GM21825 (cell line): Measurements from ENCODE around the gene CRIM1.

Source experiments
- ATAC-seq: cut with Tn5 transposase; IDR thresholded peaks from one replicate; pipeline ENCODE4 v1.9.1; 2021; ENCODE audit warnings: mild to moderate bottlenecking, moderate library complexity; ENCODE audit not compliant: unreplicated experiment

The CRIM1 gene

GRCh38 chr2:36393738-36394256 is 38.2 kb downstream of the CRIM1 start:
- ATAC-seq: no peak

DNA sequence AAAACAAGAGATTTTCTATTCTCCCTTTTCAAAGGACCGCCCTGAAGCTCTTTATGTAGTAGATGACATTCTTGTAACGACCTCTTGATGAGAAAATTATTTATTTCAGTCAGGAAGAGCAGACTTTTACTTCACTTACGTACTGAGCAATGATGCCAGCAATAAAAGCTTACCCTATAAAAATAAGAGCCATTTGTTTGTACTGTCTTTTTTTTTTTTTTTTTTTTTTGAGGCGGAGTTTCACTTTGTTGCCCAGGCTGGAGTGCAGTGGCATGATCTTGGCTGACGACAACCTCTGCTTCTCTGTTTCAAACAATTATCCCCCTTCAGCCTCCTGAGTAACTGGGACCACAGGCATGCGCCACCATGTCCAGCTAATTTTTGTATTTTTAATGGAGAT is 39.2 kb downstream of the CRIM1 start:
- no peak for ATAC-seq

DNA sequence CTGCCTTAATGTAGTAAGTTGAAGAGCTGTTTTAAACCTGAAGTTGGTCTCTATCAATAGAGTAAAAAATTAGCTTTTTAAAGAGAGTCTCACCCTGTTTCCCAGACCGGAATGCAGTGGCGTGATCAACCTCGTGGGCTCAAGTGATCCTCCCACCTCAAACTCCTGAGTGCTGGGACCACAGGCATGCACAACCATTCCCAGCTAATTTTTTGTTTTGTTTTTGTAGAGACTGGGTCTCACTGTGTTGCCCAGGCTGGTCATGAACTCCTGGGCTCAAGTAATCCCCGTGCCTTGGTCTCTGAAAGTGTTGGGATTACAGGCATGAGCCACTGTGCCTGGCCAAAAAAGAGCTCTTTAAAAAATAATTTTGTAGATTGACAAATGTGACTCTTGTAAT is 40.3 kb downstream of the CRIM1 start:
- ATAC-seq: no peak

- no peak for ATAC-seq
These were observed 41.4 kb downstream of the CRIM1 start for GRCh38 chr2:36396878-36397539.

GRCh38 chr2:36397728-36398413 is 42.3 kb downstream of the CRIM1 start:
- ATAC-seq: no peak

GRCh38 chr2:36399050-36399449 is 43.5 kb downstream of the CRIM1 start:
- no peak for ATAC-seq

- peak; percentile 52 for ATAC-seq
These were observed 48.2 kb downstream of the CRIM1 start for GRCh38 chr2:36403675-36404230.

DNA sequence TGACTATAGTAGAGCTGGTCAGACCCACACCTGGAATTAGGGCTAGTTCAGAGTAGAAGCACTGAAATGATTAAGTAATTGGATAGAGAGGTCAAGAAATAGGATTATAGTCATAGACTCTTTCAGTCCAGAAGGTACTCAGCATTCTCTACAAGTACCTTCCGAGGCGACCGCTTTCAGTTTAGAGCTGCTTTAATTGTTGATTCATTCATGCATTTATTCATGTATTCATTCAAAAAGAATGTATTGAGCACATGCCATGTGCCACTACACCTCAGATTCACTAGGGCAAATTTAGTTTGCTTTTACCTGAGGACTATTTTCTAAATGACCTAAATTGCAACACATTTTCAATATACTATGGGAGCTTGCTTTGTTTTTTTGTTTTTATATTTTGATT is 48.7 kb downstream of the CRIM1 start:
- ATAC-seq: peak; percentile 21

GRCh38 chr2:36404754-36405153 is 49.2 kb downstream of the CRIM1 start:
- ATAC-seq: peak; percentile 63

DNA sequence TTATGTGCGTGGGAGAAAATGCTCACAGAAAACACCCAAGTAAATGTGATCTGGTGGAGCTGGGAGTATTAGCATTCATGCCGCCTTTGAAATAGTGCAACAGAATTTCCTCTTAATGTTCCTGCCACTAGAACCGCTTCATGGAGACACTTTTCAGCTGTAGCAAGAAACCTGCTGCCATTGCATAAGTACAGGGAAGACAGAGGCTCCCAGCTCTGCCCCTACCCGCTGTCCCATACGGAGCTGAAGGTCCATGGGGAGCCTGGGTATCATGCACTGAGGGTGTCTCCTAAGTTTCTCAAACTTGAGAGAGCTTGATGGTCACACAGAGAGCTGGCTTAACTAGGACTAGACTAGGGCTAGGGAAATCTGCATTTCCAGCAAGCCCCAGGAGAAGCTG is 49.6 kb downstream of the CRIM1 start:
- no peak for ATAC-seq

DNA sequence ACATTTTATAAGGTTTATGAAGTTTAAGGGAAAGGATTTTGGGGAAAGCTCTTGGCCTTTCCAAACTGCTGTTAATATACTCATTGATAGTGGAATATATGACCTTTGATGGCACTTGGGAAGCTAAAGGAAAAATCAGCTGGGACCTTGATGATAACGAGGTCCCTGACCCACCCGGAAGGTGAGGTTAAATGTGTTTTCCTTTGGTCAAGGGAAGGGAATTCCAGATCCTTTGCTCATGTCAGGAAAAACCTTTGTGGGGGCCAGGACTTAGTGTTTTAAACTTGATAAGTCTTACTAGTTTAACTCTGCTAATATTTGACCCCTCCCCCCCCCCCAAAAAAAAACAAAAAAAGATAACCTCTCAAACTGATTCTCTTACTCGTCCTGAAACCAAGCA is 50.7 kb downstream of the CRIM1 start:
- no peak for ATAC-seq

DNA sequence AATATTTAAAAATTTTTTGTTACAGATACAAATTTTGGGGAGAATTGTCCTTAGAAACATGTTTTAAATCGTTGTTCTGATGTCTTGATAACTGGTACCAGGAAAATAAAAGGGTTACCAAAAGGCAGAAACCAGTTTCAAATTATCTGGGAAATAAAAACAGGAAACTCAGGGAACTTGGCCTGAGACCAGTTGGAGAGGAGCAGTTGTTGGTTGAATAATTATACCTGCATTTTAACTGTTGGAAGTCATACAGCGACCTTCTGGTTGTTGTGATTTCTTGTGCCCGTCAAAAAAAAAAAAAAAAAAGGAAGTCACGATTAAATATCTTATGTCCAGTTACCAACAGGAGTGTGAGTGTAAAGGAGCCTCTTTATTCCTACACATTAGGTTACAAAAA is 51.8 kb downstream of the CRIM1 start:
- ATAC-seq: no peak

- ATAC-seq: no peak
These were observed 52.7 kb downstream of the CRIM1 start for GRCh38 chr2:36408198-36408703.

DNA sequence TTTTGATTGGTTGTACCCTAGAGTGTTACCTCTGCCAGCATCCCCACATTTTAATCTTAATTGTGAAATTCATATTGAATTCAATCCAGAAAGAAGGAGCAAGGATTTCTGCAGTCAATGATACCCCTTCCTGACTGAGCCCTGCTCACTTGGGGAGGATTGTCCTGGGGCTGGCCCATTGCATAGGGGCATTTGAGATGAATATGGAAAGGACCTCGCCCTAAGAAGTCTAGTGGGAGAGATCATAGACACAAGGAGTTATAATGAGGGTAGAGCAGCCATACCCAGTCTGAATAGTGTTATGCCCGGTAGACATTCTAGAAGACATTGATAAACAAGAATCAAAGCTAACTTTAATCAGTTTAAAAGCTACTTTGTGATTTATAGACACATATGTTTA is 53.8 kb downstream of the CRIM1 start:
- ATAC-seq: no peak

- no peak for ATAC-seq
These were observed 54.4 kb downstream of the CRIM1 start for GRCh38 chr2:36409935-36410334.

DNA sequence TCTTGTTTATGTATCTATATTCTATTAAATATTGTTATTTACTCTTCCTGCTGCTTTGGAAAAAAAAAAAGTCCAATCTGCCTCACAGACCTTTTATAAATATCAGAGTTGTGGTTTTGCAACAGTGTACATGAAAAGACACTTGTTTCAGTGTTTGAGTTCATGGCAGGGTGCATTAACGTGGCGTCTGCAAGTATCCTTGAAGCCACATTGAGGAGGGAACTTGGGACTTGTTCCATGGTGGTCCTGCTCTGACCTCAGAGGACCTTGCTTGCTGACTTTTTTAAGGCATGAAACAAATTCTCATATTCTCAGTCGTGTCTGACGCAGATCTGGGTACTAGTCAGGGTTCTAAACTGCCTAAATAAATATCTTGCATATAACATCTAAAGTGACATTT is 55.1 kb downstream of the CRIM1 start:
- no peak for ATAC-seq

DNA sequence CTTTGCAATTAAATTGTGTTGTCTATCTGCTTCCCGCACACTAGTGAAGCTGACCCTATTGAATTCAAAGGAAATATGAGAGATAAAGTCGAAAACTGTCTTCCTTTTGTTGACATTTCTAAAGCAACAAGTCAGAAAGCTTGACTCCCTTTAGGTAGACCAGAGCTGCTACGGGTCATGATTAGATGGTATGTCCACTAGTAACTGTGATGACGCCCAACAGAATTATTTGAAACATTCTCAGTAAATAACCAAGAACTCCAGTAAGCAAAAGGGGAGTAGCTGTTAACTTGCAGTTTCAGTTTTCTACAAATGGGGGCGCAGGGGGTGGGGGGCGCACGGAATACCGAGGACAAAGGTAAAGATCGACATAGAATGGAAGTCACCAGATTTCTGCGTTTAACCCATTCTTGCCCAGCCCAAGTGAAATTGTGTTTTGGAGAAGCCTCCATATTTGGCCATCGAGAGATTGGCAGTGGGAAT is 56.4 kb downstream of the CRIM1 start:
- no peak for ATAC-seq

DNA sequence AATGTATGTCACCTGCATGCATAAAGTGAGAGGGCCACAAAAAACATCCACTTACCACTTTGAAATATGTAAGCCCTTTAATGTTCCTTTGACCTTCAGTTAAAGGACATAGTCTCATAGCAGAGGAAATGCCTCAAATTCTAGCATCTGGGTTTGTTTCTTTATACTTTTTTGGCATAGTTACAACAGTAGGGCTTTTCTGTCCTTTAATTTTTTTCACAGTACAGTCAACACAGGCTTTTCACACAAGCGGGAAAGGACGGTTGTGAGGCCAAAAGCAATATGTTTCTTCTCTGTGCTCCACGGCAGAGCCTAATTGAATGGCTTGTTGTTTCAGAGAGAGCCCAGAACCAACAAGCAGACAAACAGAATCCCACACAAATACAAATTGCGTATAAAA is 57.6 kb downstream of the CRIM1 start:
- no peak for ATAC-seq

DNA sequence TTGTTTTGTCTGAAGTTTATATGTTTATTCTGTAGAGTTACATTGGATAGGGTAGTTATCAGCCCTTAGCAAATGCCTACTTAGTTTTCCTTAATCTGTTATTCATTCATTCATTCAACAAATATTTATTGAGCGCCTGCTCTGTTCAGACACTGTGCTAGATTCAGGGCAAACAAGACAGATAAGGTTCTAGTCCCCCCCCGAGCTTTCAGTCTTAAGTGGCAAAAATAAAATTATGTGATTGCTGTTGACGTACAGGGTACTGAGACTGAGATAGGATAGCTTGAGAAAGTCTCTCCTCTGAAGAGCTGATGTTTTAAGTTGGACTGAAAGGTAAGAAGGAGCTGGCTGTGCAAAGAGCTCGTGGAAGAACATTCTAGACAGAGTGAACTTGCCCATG is 58.7 kb downstream of the CRIM1 start:
- no peak for ATAC-seq

GRCh38 chr2:36415381-36416022 is 59.9 kb downstream of the CRIM1 start:
- ATAC-seq: no peak

- ATAC-seq: no peak
These were observed 61.0 kb downstream of the CRIM1 start for GRCh38 chr2:36416370-36417165.
